Spleen (tissue), 11 donors: ENCODE data around the gene PLA2G15. TPM values are rescaled to one million over a fixed set of nuclear protein-coding genes. Genes with fewer than 3 reads are reported as not detected.

Source experiments
- DNase-seq: peaks from one replicate; pipeline ENCODE4 v3.0.0-alpha.2; 2020
- H3K27ac ChIP-seq, 8 donors: fragments of 200-600 bp; sonication (generic) in 7 of 8; 1 replicate in 4 of 8; 2 replicates in 4 of 8; pipeline versions ENCODE4 v1.5.0 to v1.8.0; 2016 to 2021; ENCODE audit warnings: inconsistent platforms in 4 of 8, mild to moderate bottlenecking in 4 of 8, moderate library complexity in 1 of 8
- H3K27me3 ChIP-seq, 7 donors: fragments of 200-600 bp; sonication (generic) in 6 of 7; replicated peaks in 1 of 7; 1 replicate in 4 of 7; 2 replicates in 3 of 7; pipeline versions ENCODE4 v1.5.0 to v1.8.0; 2016 to 2021; ENCODE audit warnings: inconsistent platforms in 3 of 7, mild to moderate bottlenecking in 1 of 7
- H3K36me3 ChIP-seq, 6 donors: fragments of 200-600 bp; sonication (generic) in 5 of 6; 1 replicate in 4 of 6; 2 replicates in 2 of 6; pipeline versions ENCODE4 v1.5.0 to v1.8.0; 2016 to 2021; ENCODE audit warnings: inconsistent platforms in 2 of 6
- H3K4me1 ChIP-seq, 6 donors: fragments of 200-600 bp; sonication (generic) in 5 of 6; 1 replicate in 3 of 6; 2 replicates in 3 of 6; pipeline versions ENCODE4 v1.5.0 to v1.8.0; 2016 to 2021; ENCODE audit warnings: inconsistent platforms in 3 of 6
- H3K4me3 ChIP-seq, 8 donors: fragments of 200-600 bp; sonication (generic) in 7 of 8; 1 replicate in 4 of 8; 2 replicates in 4 of 8; pipeline versions ENCODE4 v1.5.0 to v1.8.0; 2016 to 2021; ENCODE audit warnings: inconsistent platforms in 4 of 8, mild to moderate bottlenecking in 4 of 8, moderate library complexity in 2 of 8
- H3K9me3 ChIP-seq, 8 donors: fragments of 200-600 bp; sonication (generic) in 7 of 8; 1 replicate in 4 of 8; 2 replicates in 4 of 8; pipeline versions ENCODE4 v1.5.0 to v1.8.0; 2016 to 2021; ENCODE audit warnings: inconsistent platforms in 4 of 8
- CTCF ChIP-seq, 11 experiments: fragments of 200-600 bp in 7 of 11; fragments of 450-650 bp in 4 of 11; sonication (generic) in 4 of 11; IDR thresholded peaks in 8 of 11; conservative IDR thresholded peaks in 3 of 11; 1 replicate in 7 of 11; 2 replicates in 4 of 11; pipeline versions ENCODE4 v1.4.0 to v1.8.0; 2016 to 2021; ENCODE audit warnings: antibody characterized with exemption in 11 of 11, inconsistent platforms in 4 of 11, mild to moderate bottlenecking in 1 of 11
- POLR2A ChIP-seq, 3 donors: fragments of 450-650 bp; IDR thresholded peaks; one replicate each; pipeline ENCODE4 v1.5.1; 2017; ENCODE audit warnings: antibody characterized with exemption in 3 of 3, mild to moderate bottlenecking in 1 of 3
- POLR2AphosphoS5 ChIP-seq, 3 donors: sonication (generic); formaldehyde crosslinking; IDR thresholded peaks; one replicate each; pipeline ENCODE4 v1.5.1; 2017; ENCODE audit warnings: antibody characterized with exemption in 3 of 3
- WGBS, 5 donors: extraction: QIAGEN DNeasy Blood & Tissue Kit in 3 of 5; methylation state at CpG; one replicate each; pipeline versions ENCODE4 v1.1.5 to v1.1.7; 2013 to 2018; 5-methylcytosine and 5-hydroxymethylcytosine counted together
- intact Hi-C: fragments of 100-400 bp; cut with DNase I; formaldehyde crosslinking; loops from one replicate; pipeline ENCODE4 v1.15.0; 2023; ENCODE audit warnings: low total_unique reads
- polyA plus RNA-seq, 3 donors: library from polyadenylated mRNA; stranded (reverse); fragments of 200-250 nt; gene quantifications; one replicate each; pipeline ENCODE4 v1.2.1, GENCODE V29; 2013
- total RNA-seq, 7 donors: library from RNA; depleted of rRNA in 3 of 7; stranded (reverse); fragments of >200 nt in 3 of 7; fragmentation: NEBNext Ultra II Directional in 4 of 7; extraction: Animal tissue kit (Norgen Biotek cat#: 25700) in 4 of 7; gene quantifications; one replicate each; pipeline versions ENCODE4 v1.1.0 to v1.2.1, GENCODE V29; 2016 to 2021
- donor health status: healthy with polysubstance abuse.
- donor health status: DM: no; HTN: no; CAD: no; lungs with moderate emphysema.
- donor health status: DM: no; HTN: no; CAD: no.
- donor health status: Bipolar disorder and iron deficiency.
- donor health status: healthy.
- donor health status: DM: no; HTN: no; CAD: no.
- donor health status: DM: yes; HTN: yes; CAD: no.

PLA2G15 gene
- total and polyA plus RNA-seq, 10 donors = 6.3 to 40.4 (median 28.3) TPM

- peak overlapping the region in 7 of 8 donors; percentile 3 to 73 (median 48) for H3K27ac ChIP-seq
- H3K9me3 ChIP-seq = no peaks in the 10 kb centered on the region
- no peak for DNase-seq
- no peak overlapping the region for H3K4me3 ChIP-seq
- intact Hi-C loops = no loop called here
- H3K4me1 ChIP-seq = peaks cover 18 to 92% (median 58%) of the 10 kb centered on the region in 6 donors
- no peaks in the 10 kb centered on the region for H3K27me3 ChIP-seq
- H3K36me3 ChIP-seq = peaks cover 0 to 84% (median 16%) of the 10 kb centered on the region in 6 donors
- TF ChIP-seq POLR2A (IDR thresholded peaks at IDR 0.05) (no peak), POLR2AphosphoS5 (IDR thresholded peaks at IDR 0.05) (no peak), CTCF (IDR thresholded peaks at IDR 0.05 in 8 of 11, conservative IDR thresholded peaks at IDR 0.05 in 3 of 11) (no peak)
- WGBS, 5 donors = 84 to 95% (median 93%) methylated on average over 5 of the region's 5 CpGs
These were observed 28.3 kb downstream of the PLA2G15 start for GRCh38 chr16:68273459-68273858.

GRCh38 chr16:68273896-68274295 lies 28.7 kb downstream of the PLA2G15 start:
- no peak for DNase-seq
- H3K27me3 ChIP-seq = no peaks in the 10 kb centered on the region
- no peak for TF ChIP-seq CTCF (IDR thresholded peaks at IDR 0.05 in 8 of 11, conservative IDR thresholded peaks at IDR 0.05 in 3 of 11)
- no peak for TF ChIP-seq POLR2AphosphoS5 (IDR thresholded peaks at IDR 0.05)
- no peak for TF ChIP-seq POLR2A (IDR thresholded peaks at IDR 0.05)
- H3K36me3 ChIP-seq = peaks cover 0 to 89% (median 16%) of the 10 kb centered on the region in 6 donors
- 79 to 90% (median 85%) methylated on average over 8 of the region's 8 CpGs for WGBS, 5 donors
- H3K27ac ChIP-seq = peak overlapping the region in 5 of 8 donors; percentile 27 to 73 (median 62)
- H3K4me3 ChIP-seq = no peak overlapping the region
- no peaks in the 10 kb centered on the region for H3K9me3 ChIP-seq
- H3K4me1 ChIP-seq = peaks cover 18 to 87% (median 54%) of the 10 kb centered on the region in 6 donors
- intact Hi-C loops = no loop called here

- Histone ChIP-seq H3K4me3 (no peak overlapping the region), H3K36me3 (peaks cover 0 to 93% (median 16%) of the 10 kb centered on the region in 6 donors), H3K27me3 (no peaks in the 10 kb centered on the region), H3K27ac (peak overlapping the region in 6 of 8 donors; percentile 27 to 73 (median 60)), H3K9me3 (no peaks in the 10 kb centered on the region), H3K4me1 (peaks cover 18 to 86% (median 52%) of the 10 kb centered on the region in 6 donors)
- intact Hi-C loops = no loop called here
- TF ChIP-seq POLR2A (IDR thresholded peaks at IDR 0.05) (no peak), POLR2AphosphoS5 (IDR thresholded peaks at IDR 0.05) (no peak), CTCF (IDR thresholded peaks at IDR 0.05 in 8 of 11, conservative IDR thresholded peaks at IDR 0.05 in 3 of 11) (no peak)
- no peak for DNase-seq
- WGBS, 5 donors = 89 to 95% (median 91%) methylated on average over 4 of the region's 4 CpGs
These were observed 29.3 kb downstream of the PLA2G15 start for GRCh38 chr16:68274441-68274840.

- 29 to 44% (median 38%) methylated on average over 4 of the region's 4 CpGs for WGBS, 5 donors
- H3K36me3 ChIP-seq = peaks cover 0 to 88% (median 16%) of the 10 kb centered on the region in 6 donors
These were observed 30.5 kb downstream of the PLA2G15 start for GRCh38 chr16:68275611-68276191.

More at GRCh38 chr16:68275611-68276191, 30.5 kb downstream of the PLA2G15 start:
- intact Hi-C loops = no loop called here
- TF ChIP-seq POLR2AphosphoS5 (IDR thresholded peaks at IDR 0.05) = no peak
- TF ChIP-seq POLR2A (IDR thresholded peaks at IDR 0.05) = no peak
- TF ChIP-seq CTCF (IDR thresholded peaks at IDR 0.05 in 8 of 11, conservative IDR thresholded peaks at IDR 0.05 in 3 of 11) = no peak
- H3K27ac ChIP-seq = peak overlapping the region; percentile 19 to 73 (median 60)
- DNase-seq = no peak
- H3K27me3 ChIP-seq = no peaks in the 10 kb centered on the region
- no peaks in the 10 kb centered on the region for H3K9me3 ChIP-seq
- no peak overlapping the region for H3K4me3 ChIP-seq
- peaks cover 18 to 86% (median 52%) of the 10 kb centered on the region in 6 donors for H3K4me1 ChIP-seq
